Liver (tissue), 9 donors: Measurements from ENCODE around the gene SUPT5H. TPM values are rescaled to one million over a fixed set of nuclear protein-coding genes. Genes with fewer than 3 reads are reported as not detected.

ENCODE experiments used
- DNase-seq: peaks from one replicate; pipeline ENCODE4 v3.0.0-alpha.2; 2017; ENCODE audit warnings: low spot score
- H3K27ac ChIP-seq, 2 donors: one replicate each; pipeline ENCODE4 v1.7.0; 2013; ENCODE audit warnings: inconsistent platforms in 2 of 2, low read length in 2 of 2, control low read depth in 1 of 2, low read depth in 1 of 2, mild to moderate bottlenecking in 1 of 2
- H3K27me3 ChIP-seq, 4 donors: one replicate each; pipeline versions ENCODE4 v1.6.1 to v1.7.0; 2013; ENCODE audit warnings: low read length in 3 of 4, inconsistent platforms in 1 of 4, mild to moderate bottlenecking in 1 of 4, moderate library complexity in 1 of 4; ENCODE audit not compliant: control insufficient read depth in 4 of 4, insufficient read depth in 4 of 4
- H3K36me3 ChIP-seq, 4 donors: one replicate each; pipeline versions ENCODE4 v1.6.1 to v1.7.0; 2013; ENCODE audit warnings: low read length in 3 of 4, mild to moderate bottlenecking in 3 of 4, low read depth in 1 of 4, moderate library complexity in 1 of 4; ENCODE audit not compliant: control insufficient read depth in 4 of 4, insufficient read depth in 3 of 4
- H3K4me1 ChIP-seq, 4 donors: one replicate each; pipeline versions ENCODE4 v1.6.1 to v1.7.0; 2013; ENCODE audit warnings: low read length in 3 of 4, mild to moderate bottlenecking in 3 of 4, moderate library complexity in 1 of 4; ENCODE audit not compliant: control insufficient read depth in 4 of 4, insufficient read depth in 4 of 4
- H3K4me3 ChIP-seq, 3 donors: one replicate each; pipeline versions ENCODE4 v1.6.1 to v1.7.0; 2013; ENCODE audit warnings: low read length in 3 of 3, control low read depth in 1 of 3, low read depth in 1 of 3, mild to moderate bottlenecking in 1 of 3
- H3K9ac ChIP-seq, 2 donors: one replicate each; pipeline ENCODE4 v1.7.0; 2013; ENCODE audit warnings: low read length in 2 of 2, mild to moderate bottlenecking in 2 of 2, moderate library complexity in 2 of 2, control low read depth in 1 of 2, low read depth in 1 of 2
- H3K9me3 ChIP-seq, 4 donors: one replicate each; pipeline versions ENCODE4 v1.6.1 to v1.7.0; 2013; ENCODE audit warnings: low read length in 3 of 4; ENCODE audit not compliant: control insufficient read depth in 4 of 4
- CTCF ChIP-seq: fragments of 150-350 bp; IDR thresholded peaks from 2 replicates; pipeline ENCODE4 v1.5.1; 2017; ENCODE audit warnings: improper control_type of control experiment, low read depth, low read length; ENCODE audit not compliant: missing input control
- EGR1 ChIP-seq, 2 donors: IDR thresholded peaks; 2 replicates each; pipeline ENCODE4 v1.6.1; 2016 to 2018; ENCODE audit warnings: antibody characterized with exemption in 2 of 2, low read depth in 2 of 2
- FOXA1 ChIP-seq: IDR thresholded peaks from 2 replicates; pipeline ENCODE4 v1.6.1; 2016; ENCODE audit warnings: antibody characterized with exemption
- FOXA2 ChIP-seq: IDR thresholded peaks from 2 replicates; pipeline ENCODE4 v1.6.1; 2016; ENCODE audit warnings: antibody characterized with exemption
- GABPA ChIP-seq, 2 donors: IDR thresholded peaks in 1 of 2; conservative IDR thresholded peaks in 1 of 2; 2 replicates each; pipeline ENCODE4 v1.6.1; 2016; ENCODE audit warnings: antibody characterized with exemption in 2 of 2, mild to moderate bottlenecking in 1 of 2, moderate library complexity in 1 of 2
- HNF4A ChIP-seq, 2 donors: conservative IDR thresholded peaks; 2 replicates each; pipeline ENCODE4 v1.6.1; 2016; ENCODE audit warnings: antibody characterized with exemption in 2 of 2, mild to moderate bottlenecking in 2 of 2
- HNF4G ChIP-seq: IDR thresholded peaks from 2 replicates; pipeline ENCODE4 v1.6.1; 2016; ENCODE audit warnings: antibody characterized with exemption
- JUND ChIP-seq, 2 donors: IDR thresholded peaks; 2 replicates each; pipeline ENCODE4 v1.6.1; 2016; ENCODE audit warnings: antibody characterized with exemption in 2 of 2
- NR2F2 ChIP-seq: IDR thresholded peaks from 2 replicates; pipeline ENCODE4 v1.6.1; 2016; ENCODE audit warnings: antibody characterized with exemption
- RAD21 ChIP-seq, 2 donors: IDR thresholded peaks; 2 replicates each; pipeline ENCODE4 v1.6.1; 2016; ENCODE audit warnings: antibody characterized with exemption in 2 of 2, mild to moderate bottlenecking in 2 of 2
- RXRA ChIP-seq, 2 donors: IDR thresholded peaks; 2 replicates each; pipeline ENCODE4 v1.6.1; 2017 to 2018; ENCODE audit warnings: antibody characterized with exemption in 2 of 2, mild to moderate bottlenecking in 1 of 2
- SP1 ChIP-seq: IDR thresholded peaks from 2 replicates; pipeline ENCODE4 v1.6.1; 2018; ENCODE audit warnings: antibody characterized with exemption, mild to moderate bottlenecking
- TAF1 ChIP-seq: conservative IDR thresholded peaks from 2 replicates; pipeline ENCODE4 v1.6.1; 2016; ENCODE audit warnings: antibody characterized with exemption, mild to moderate bottlenecking
- YY1 ChIP-seq: IDR thresholded peaks from 2 replicates; pipeline ENCODE4 v1.6.1; 2016; ENCODE audit warnings: antibody characterized with exemption, mild to moderate bottlenecking
- ZBTB33 ChIP-seq: IDR thresholded peaks from 2 replicates; pipeline ENCODE4 v1.6.1; 2016; ENCODE audit warnings: antibody characterized with exemption
- WGBS: extraction: QIAGEN DNeasy Blood & Tissue Kit; methylation state at CpG from one replicate; pipeline ENCODE4 v1.1.7; 2013; 5-methylcytosine and 5-hydroxymethylcytosine counted together
- polyA plus RNA-seq, 2 donors: library from polyadenylated mRNA; stranded (reverse) in 1 of 2; unstranded in 1 of 2; fragments of 200-250 nt in 1 of 2; fragments of >200 nt in 1 of 2; fragmentation: Nextera tagmentation in 1 of 2; extraction: Ambion mirVana in 1 of 2; gene quantifications; one replicate each; pipeline versions ENCODE4 v1.2.1 to v1.2.3, GENCODE V29; 2013 to 2015
- total RNA-seq, 2 donors: library from RNA; depleted of rRNA; stranded (reverse); fragments of >200 nt; gene quantifications; one replicate each; pipeline ENCODE4 v1.2.3, GENCODE V29; 2014
- TF ChIP-seq, protein P1 (sequence below): IDR thresholded peaks from 2 replicates; pipeline ENCODE4 v1.6.1; 2016; ENCODE audit warnings: antibody characterized with exemption, mild to moderate bottlenecking
- TF ChIP-seq, protein P2 (sequence below): IDR thresholded peaks from 2 replicates; pipeline ENCODE4 v1.6.1; 2016; ENCODE audit warnings: antibody characterized with exemption
- donor health status: healthy.
- donor health status: healthy.
- donor health status: healthy.
- donor health status: healthy.
- donor health status: healthy.

SUPT5H gene
- total and polyA plus RNA-seq, 4 donors, result 19.3 to 52.5 (median 45.2) TPM

- DNase-seq, result no peak
- Histone ChIP-seq H3K4me1 (peaks cover 7 to 28% (median 12%) of the 10 kb centered on the region in 4 donors), H3K4me3 (peak overlapping the region; percentile 89 to 95 (median 94)), H3K27me3 (no peaks in the 10 kb centered on the region), H3K9me3 (no peaks in the 10 kb centered on the region), H3K9ac (peak overlapping the region; percentile 98 to 99), H3K36me3 (peaks cover 0 to 9% (median 0%) of the 10 kb centered on the region in 4 donors), H3K27ac (peak overlapping the region; percentile 89 to 95)
- WGBS, result 5% methylated on average over 40 of the region's 40 CpGs
- TF ChIP-seq RXRA (IDR thresholded peaks at IDR 0.05), result peak in 1 of 2 donors; percentile 5
- no peak for TF ChIP-seq YY1
- TF ChIP-seq NR2F2, result peak; percentile 3
Measured at GRCh38 chr19:39407660-39408391, 37.6 kb upstream of the SUPT5H start.

GRCh38 chr19:39408392-39409207, 36.8 kb upstream of the SUPT5H start:
- Histone ChIP-seq H3K27me3 (no peaks in the 10 kb centered on the region), H3K9me3 (no peaks in the 10 kb centered on the region), H3K9ac (peak overlapping the region; percentile 98 to 99), H3K4me1 (peaks cover 10 to 29% (median 12%) of the 10 kb centered on the region in 4 donors), H3K36me3 (peaks cover 0 to 9% (median 0%) of the 10 kb centered on the region in 4 donors), H3K4me3 (peak overlapping the region; percentile 89 to 95 (median 94)), H3K27ac (peak overlapping the region; percentile 89 to 95)
- TF ChIP-seq CTCF, result peak; percentile 1
- TF ChIP-seq RAD21 (IDR thresholded peaks at IDR 0.05), result no peak
- 11% methylated on average over 20 of the region's 20 CpGs for WGBS
- no peak for DNase-seq

GRCh38 chr19:39409208-39410016, 36.0 kb upstream of the SUPT5H start:
- peak; percentile 72 for DNase-seq
- H3K4me1 ChIP-seq, result peaks cover 8 to 36% (median 11%) of the 10 kb centered on the region in 4 donors
- peaks cover 0 to 9% (median 0%) of the 10 kb centered on the region in 4 donors for H3K36me3 ChIP-seq
- H3K27me3 ChIP-seq, result no peaks in the 10 kb centered on the region
- peak overlapping the region; percentile 45 to 95 (median 94) for H3K4me3 ChIP-seq
- H3K9ac ChIP-seq, result peak overlapping the region; percentile 98 to 99
- WGBS, result under 1% methylated on average over 52 of the region's 52 CpGs
- H3K9me3 ChIP-seq, result no peaks in the 10 kb centered on the region
- peak overlapping the region; percentile 89 to 98 for H3K27ac ChIP-seq
- TF ChIP-seq ZBTB33, result no peak
- TF ChIP-seq RAD21 (IDR thresholded peaks at IDR 0.05), result no peak
- TF ChIP-seq TAF1, result peak; percentile 55
- no peak for TF ChIP-seq FOXA2
- TF ChIP-seq, protein P1, sequence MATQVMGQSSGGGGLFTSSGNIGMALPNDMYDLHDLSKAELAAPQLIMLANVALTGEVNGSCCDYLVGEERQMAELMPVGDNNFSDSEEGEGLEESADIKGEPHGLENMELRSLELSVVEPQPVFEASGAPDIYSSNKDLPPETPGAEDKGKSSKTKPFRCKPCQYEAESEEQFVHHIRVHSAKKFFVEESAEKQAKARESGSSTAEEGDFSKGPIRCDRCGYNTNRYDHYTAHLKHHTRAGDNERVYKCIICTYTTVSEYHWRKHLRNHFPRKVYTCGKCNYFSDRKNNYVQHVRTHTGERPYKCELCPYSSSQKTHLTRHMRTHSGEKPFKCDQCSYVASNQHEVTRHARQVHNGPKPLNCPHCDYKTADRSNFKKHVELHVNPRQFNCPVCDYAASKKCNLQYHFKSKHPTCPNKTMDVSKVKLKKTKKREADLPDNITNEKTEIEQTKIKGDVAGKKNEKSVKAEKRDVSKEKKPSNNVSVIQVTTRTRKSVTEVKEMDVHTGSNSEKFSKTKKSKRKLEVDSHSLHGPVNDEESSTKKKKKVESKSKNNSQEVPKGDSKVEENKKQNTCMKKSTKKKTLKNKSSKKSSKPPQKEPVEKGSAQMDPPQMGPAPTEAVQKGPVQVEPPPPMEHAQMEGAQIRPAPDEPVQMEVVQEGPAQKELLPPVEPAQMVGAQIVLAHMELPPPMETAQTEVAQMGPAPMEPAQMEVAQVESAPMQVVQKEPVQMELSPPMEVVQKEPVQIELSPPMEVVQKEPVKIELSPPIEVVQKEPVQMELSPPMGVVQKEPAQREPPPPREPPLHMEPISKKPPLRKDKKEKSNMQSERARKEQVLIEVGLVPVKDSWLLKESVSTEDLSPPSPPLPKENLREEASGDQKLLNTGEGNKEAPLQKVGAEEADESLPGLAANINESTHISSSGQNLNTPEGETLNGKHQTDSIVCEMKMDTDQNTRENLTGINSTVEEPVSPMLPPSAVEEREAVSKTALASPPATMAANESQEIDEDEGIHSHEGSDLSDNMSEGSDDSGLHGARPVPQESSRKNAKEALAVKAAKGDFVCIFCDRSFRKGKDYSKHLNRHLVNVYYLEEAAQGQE, result no peak
- TF ChIP-seq SP1, result peak; percentile 74
- peak; percentile 86 to 92 for TF ChIP-seq JUND (IDR thresholded peaks at IDR 0.05)
- TF ChIP-seq, protein P2, sequence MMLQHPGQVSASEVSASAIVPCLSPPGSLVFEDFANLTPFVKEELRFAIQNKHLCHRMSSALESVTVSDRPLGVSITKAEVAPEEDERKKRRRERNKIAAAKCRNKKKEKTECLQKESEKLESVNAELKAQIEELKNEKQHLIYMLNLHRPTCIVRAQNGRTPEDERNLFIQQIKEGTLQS, result peak; percentile 79
- TF ChIP-seq NR2F2, result peak; percentile 33
- no peak for TF ChIP-seq HNF4G
- TF ChIP-seq GABPA (IDR thresholded peaks at IDR 0.05 in 1 of 2, conservative IDR thresholded peaks at IDR 0.05 in 1 of 2), result peak; percentile 60 to 85
- TF ChIP-seq HNF4A (conservative IDR thresholded peaks at IDR 0.05), result peak; percentile 16 to 44
- TF ChIP-seq EGR1 (IDR thresholded peaks at IDR 0.05; ENCODE audit: low read depth in 2 of 2), result peak; percentile 81 to 93
- no peak for TF ChIP-seq YY1
- TF ChIP-seq FOXA1, result no peak
- peak; percentile 71 to 81 for TF ChIP-seq RXRA (IDR thresholded peaks at IDR 0.05)
